IPS-20b (cell line): Measurements from ENCODE around the gene THOC7.

ENCODE experiments used
- H3K27ac ChIP-seq: one replicate; pipeline ENCODE4 v1.5.1; 2013; ENCODE audit warnings: low read length
- H3K27me3 ChIP-seq: 2 replicates; pipeline ENCODE4 v1.6.1; 2013; ENCODE audit warnings: mild to moderate bottlenecking, low read length, inconsistent platforms; ENCODE audit not compliant: insufficient read depth
- H3K36me3 ChIP-seq: 2 replicates; pipeline ENCODE4 v1.6.1; 2013; ENCODE audit warnings: low read depth, mild to moderate bottlenecking, inconsistent platforms, low read length, moderate library complexity; ENCODE audit not compliant: insufficient read depth
- H3K4me1 ChIP-seq: 2 replicates; pipeline ENCODE4 v1.6.1; 2013; ENCODE audit warnings: mild to moderate bottlenecking, control low read depth, inconsistent platforms, low read length, moderate library complexity; ENCODE audit not compliant: insufficient read depth
- H3K4me3 ChIP-seq: 2 replicates; pipeline ENCODE4 v1.5.1; 2013; ENCODE audit warnings: mild to moderate bottlenecking, low read length, inconsistent platforms
- H3K9ac ChIP-seq: 2 replicates; pipeline ENCODE4 v1.6.1; 2013; ENCODE audit warnings: low read depth, mild to moderate bottlenecking, inconsistent platforms, low read length, moderate library complexity
- H3K9me3 ChIP-seq: 2 replicates; pipeline ENCODE4 v1.6.1; 2013; ENCODE audit warnings: mild to moderate bottlenecking, low read depth, low read length, inconsistent platforms; ENCODE audit not compliant: insufficient read depth

THOC7 gene

DNA sequence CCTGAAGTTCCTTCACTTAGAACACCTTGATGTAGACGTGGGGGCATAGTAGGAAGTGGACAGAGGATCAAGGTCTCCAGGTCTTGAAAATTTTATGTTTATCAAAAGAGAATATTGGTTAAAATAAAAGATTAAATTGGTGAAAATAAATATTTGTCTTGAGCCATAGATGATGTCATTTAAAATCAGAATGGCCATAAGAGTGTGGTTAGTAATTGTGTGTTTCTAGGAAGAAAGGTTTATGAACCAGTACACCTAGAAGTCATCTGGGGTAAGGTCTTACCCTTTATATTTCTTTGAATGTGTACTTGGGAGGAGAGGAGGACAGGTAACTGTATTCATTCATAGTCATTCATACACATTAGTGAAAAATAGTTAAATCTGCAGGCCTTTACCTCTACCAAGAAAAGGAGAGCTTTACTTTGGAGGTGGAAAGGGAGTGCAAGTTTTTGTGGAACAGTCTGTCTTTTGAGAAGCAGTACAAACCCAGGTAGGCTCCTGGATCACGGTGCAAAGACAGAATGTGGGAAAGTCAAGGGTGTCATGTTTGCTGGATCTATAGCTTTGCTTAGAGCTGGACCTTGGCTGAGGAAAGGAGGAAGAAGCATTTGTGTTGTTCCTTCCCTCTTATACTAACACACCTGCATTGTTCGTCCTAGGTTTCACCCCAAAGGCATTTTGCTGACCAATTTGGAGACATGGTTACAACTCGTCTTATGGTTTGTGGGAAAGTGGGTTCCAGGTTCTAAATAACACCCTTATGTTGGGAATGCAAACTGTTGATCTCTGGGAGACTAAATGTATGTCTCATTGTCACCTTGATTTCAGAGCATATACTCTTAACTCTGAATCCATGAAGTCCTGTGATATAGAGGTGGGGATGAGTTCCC, 42.4 kb upstream of the THOC7 start:
- Histone ChIP-seq H3K27ac (no peak overlapping the region), H3K4me3 (no peak overlapping the region), H3K9ac (no peak overlapping the region), H3K4me1 (peaks cover 3% of the 10 kb centered on the region; the same call in 1 of the 2 replicates), H3K36me3 (no peaks in the 10 kb centered on the region; the same call in 1 of the 2 replicates), H3K9me3 (no peaks in the 10 kb centered on the region), H3K27me3 (peaks cover 3% of the 10 kb centered on the region; the same call in 1 of the 2 replicates)

DNA sequence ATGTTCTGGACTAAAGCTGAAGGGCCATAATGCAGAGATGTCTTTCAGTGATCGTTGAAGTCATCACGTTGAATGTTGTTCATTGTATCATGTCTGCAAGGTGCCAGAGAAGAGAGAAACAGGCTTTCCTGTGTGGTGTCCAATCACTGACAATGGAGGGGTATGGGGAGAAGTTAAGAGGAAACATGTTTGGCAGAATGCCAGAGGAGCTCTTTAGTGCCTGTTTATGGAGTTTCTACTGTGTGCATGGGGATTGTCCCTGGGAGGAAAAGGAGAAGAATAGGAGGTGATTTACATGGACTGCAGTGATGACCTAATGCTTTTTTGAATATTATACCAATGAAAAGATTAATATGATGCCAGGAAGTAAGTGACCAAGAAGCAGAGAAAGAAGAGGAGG, 36.9 kb upstream of the THOC7 start:
- no peak overlapping the region for H3K4me3 ChIP-seq
- H3K36me3 ChIP-seq, result peaks cover 11% of the 10 kb centered on the region
- H3K4me1 ChIP-seq, result no peaks in the 10 kb centered on the region
- H3K27ac ChIP-seq, result no peak overlapping the region
- H3K27me3 ChIP-seq, result no peaks in the 10 kb centered on the region
- no peak overlapping the region for H3K9ac ChIP-seq
- no peaks in the 10 kb centered on the region for H3K9me3 ChIP-seq

DNA sequence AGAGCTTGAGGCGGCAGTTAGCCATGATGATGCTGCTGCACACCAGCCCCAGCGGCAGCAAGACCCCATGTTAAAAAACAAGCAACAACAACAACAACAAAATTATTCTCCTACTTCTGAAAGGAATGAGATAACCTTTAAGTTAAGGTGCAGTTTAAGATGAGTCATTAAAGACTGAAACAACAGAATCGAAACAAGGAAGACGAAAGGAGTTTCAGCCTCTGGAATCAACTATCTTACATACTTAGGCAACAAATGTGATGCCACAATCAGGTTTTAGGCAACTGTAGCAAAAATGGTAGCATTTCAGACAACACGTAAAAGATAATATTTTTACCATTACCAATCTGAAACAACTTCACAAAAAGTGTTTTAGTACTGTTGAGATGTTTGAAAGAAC, 36.4 kb upstream of the THOC7 start:
- peaks cover 11% of the 10 kb centered on the region for H3K36me3 ChIP-seq
- H3K27ac ChIP-seq, result no peak overlapping the region
- no peaks in the 10 kb centered on the region for H3K9me3 ChIP-seq
- H3K27me3 ChIP-seq, result no peaks in the 10 kb centered on the region
- no peak overlapping the region for H3K4me3 ChIP-seq
- no peak overlapping the region for H3K9ac ChIP-seq
- no peaks in the 10 kb centered on the region; the same call in 1 of the 2 replicates for H3K4me1 ChIP-seq

DNA sequence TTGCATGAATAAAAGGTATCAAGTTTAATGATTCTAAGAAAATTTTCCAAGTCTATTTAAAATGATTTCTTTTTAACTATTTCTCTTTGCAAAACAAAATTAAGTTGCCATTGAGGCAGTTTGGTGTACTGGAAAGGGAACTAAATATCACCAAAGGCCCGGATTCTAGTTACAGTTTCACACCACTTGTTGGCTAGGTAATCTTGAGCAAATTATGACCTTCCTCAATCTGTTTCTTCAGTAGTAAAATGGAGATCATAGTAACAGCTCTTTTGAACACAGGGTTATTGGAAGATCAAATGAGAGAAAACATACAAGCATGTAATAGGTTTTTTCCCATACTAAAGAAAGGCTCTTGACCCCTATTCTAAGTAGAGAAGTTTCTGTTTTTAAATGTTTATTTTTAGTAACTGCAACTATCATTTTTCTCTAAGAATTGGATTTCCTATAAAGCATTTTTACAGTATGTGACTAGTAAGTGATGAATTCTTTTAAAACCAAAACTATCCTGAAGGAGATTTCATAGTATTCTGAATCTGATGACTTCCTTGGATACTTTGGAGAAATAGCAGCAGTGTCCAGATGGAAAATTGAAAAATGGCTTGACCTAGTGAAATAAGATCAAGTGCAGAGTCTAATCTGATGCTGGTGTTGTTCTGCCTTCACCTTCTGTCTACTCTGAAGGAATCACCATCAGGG, 32.9 kb upstream of the THOC7 start:
- H3K27ac ChIP-seq, result no peak overlapping the region
- peaks cover 11% of the 10 kb centered on the region for H3K36me3 ChIP-seq
- no peak overlapping the region for H3K9ac ChIP-seq
- no peaks in the 10 kb centered on the region for H3K27me3 ChIP-seq
- H3K4me3 ChIP-seq, result no peak overlapping the region
- no peaks in the 10 kb centered on the region for H3K9me3 ChIP-seq
- H3K4me1 ChIP-seq, result no peaks in the 10 kb centered on the region; the same call in 1 of the 2 replicates

DNA sequence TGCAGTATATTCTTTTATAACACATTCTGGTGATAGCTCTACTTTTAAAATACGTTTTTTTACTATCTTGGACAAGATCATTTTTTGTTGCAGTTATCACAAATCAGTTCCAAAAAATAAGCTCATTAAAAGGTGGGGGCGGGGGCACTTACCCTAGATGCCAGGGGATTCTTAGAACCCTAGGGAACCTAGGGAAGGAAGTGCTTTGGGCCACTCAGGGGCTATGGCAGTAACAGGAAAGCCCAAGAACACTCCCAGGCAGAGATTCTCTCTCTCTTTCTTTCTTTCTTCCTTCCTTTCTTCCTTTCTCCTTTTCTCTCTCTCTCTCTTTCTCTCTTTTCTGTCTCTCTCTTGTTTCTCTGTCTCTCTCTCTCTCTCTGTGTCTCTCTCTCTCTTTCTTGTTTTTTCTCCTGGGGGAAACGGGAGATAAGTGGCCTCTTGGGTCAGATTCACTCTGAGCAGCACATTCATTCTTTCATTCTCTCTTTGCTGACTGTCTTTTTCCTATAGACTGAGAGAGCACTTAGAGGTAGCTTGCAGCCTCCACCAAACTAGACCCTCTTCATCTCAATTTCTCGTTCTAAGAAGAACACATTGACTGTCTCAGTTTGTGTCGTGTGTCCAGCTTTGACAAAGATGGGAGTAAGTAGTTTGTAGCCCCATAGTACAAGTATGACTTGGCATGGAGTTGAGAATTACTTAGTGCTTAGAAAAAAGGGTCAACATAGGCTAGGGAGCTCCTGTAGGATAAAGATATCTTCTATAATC, 32.0 kb upstream of the THOC7 start:
- H3K27me3 ChIP-seq, result no peaks in the 10 kb centered on the region
- no peaks in the 10 kb centered on the region; the same call in 1 of the 2 replicates for H3K4me1 ChIP-seq
- H3K9me3 ChIP-seq, result no peaks in the 10 kb centered on the region
- no peak overlapping the region for H3K4me3 ChIP-seq
- no peak overlapping the region; the same call in 1 of the 2 replicates for H3K9ac ChIP-seq
- no peak overlapping the region for H3K27ac ChIP-seq
- H3K36me3 ChIP-seq, result peaks cover 11% of the 10 kb centered on the region; the same call in 1 of the 2 replicates

DNA sequence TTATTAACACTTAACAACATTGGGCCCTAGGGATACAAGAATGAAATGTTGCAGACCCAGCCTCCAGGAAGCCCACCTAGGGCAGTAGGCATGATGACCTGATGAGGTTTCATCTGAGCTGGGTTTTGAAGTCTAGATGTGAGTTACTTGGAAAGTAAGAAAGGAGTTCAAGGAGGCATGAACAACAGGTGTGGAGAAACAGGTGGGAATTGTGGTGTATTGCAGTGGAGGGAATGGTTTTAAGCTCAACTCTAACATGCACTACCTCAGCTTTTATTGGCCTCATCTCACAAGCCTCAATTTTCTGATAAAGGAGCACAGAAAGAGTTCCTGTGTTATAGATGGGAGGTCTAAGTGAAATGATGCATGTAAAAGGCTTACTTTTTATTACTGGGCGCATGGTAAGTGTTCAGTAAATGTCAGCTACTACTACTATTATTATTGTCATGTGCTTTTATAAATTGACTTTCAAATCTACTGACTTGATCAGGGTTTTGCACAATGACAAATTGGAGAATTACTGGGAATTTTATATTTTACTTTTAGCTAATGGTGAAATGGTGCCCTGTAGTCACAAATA, 29.3 kb upstream of the THOC7 start:
- Histone ChIP-seq H3K9me3 (no peaks in the 10 kb centered on the region), H3K36me3 (no peaks in the 10 kb centered on the region)

DNA sequence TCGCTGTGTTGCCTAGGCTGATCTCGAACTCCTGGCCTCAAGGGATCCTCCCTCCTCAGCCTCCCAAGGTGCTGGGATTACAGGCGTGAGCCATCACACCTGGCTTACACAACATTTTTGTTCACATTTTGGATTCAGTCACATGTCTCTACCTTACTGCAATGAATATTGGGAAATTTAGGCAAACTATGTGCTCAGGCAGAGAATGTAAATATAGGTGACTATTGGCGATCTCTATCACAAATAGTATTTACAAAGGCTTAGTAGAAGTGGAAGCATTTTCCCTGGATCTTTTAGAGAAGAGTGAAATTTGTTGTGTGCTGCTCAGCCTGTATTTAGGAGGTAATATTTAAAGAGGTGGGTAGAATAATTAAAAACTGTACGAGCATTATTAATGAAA, 27.9 kb upstream of the THOC7 start:
- Histone ChIP-seq H3K9me3 (no peaks in the 10 kb centered on the region), H3K27me3 (no peaks in the 10 kb centered on the region), H3K9ac (no peak overlapping the region), H3K27ac (no peak overlapping the region), H3K4me1 (peaks cover 6% of the 10 kb centered on the region), H3K4me3 (no peak overlapping the region), H3K36me3 (no peaks in the 10 kb centered on the region)

More for the DNA sequence above, 29.3 kb upstream of the THOC7 start:
- no peak overlapping the region for H3K4me3 ChIP-seq
- H3K4me1 ChIP-seq, result no peaks in the 10 kb centered on the region; the same call in 1 of the 2 replicates
- H3K27me3 ChIP-seq, result no peaks in the 10 kb centered on the region
- no peak overlapping the region for H3K27ac ChIP-seq
- no peak overlapping the region for H3K9ac ChIP-seq

DNA sequence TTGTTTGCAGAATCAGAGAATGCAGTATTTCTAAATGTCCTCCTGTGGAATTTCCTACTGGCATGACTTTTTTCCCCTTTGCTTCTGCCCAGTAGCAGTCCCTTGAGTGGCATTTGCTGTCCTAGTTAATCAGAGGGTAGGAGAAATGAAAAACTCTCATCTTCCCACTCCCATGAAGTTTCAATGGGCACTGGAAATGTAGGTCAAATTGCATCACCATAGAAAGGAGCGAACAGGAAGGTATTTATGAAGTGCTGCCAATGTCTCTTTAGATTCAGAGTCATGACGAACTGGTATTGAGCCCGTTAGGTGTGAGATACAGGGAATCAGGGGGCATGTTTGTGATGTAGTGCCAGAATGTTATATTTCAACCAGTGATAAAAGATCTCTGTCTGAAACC, 23.3 kb upstream of the THOC7 start:
- peak overlapping the region; percentile 5 for H3K27ac ChIP-seq
- H3K9me3 ChIP-seq, result no peaks in the 10 kb centered on the region
- no peak overlapping the region for H3K4me3 ChIP-seq
- no peaks in the 10 kb centered on the region for H3K27me3 ChIP-seq
- no peaks in the 10 kb centered on the region for H3K36me3 ChIP-seq
- peaks cover 7% of the 10 kb centered on the region for H3K4me1 ChIP-seq
- no peak overlapping the region for H3K9ac ChIP-seq

DNA sequence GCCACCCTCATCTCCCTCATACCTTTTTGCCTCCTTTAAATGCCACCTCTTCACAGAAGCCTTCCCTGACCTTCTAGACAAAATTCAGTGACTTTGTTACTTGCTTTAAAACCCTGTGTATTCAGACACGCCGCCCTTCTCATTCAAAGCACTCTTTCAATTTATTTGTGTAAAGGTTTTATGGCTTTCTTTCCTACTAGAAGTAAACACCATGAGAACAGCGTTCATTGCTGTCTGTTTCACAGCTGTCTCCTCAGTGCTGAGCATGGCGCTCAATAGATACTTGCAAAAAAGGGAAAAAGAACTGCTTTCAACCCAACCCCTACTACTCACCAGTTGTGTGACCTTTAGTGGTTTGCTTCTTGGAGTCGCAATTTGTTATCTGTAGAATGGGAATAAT, 17.0 kb upstream of the THOC7 start:
- Histone ChIP-seq H3K36me3 (no peaks in the 10 kb centered on the region), H3K9ac (no peak overlapping the region), H3K27ac (no peak overlapping the region), H3K9me3 (no peaks in the 10 kb centered on the region), H3K27me3 (no peaks in the 10 kb centered on the region), H3K4me1 (peaks cover 16% of the 10 kb centered on the region), H3K4me3 (no peak overlapping the region)

DNA sequence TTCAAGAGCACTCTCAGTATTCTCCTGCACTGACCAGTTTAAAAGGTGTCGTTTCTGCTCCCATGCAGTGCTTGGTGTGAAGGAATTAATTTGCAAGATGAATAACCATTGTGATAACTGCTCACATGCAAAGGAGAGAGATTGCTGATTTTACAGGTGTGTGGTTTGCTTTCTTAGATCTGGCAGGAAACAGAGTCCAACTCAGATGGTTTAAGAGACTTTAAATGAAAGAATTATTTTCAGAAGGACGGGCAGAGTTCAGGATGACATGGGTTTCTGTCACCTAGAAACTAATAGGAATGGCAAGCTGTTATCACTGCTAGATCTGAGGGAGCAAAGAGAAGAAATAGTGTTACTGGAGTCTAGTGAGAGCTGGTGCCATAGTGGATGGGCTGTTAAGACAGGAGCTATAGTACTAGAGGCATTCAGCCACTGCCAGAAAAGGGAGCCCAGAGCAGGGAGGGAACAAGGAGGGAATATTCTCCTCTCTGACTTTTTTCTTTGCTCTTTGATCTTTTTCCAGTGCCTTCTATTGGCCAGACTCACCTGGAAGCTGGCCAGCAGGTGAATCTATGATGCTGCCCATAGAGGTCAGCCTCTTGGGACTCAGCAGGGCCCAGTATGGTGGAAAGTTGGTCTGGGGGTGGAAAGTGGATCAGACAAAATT, 14.9 kb upstream of the THOC7 start:
- Histone ChIP-seq H3K4me3 (no peak overlapping the region), H3K9me3 (no peaks in the 10 kb centered on the region), H3K36me3 (no peaks in the 10 kb centered on the region), H3K27ac (no peak overlapping the region), H3K27me3 (no peaks in the 10 kb centered on the region), H3K9ac (no peak overlapping the region), H3K4me1 (peaks cover 16% of the 10 kb centered on the region)
